Measurements from ENCODE around the gene LRRC18. TPM values are rescaled to one million over a fixed set of nuclear protein-coding genes. Genes with fewer than 3 reads are reported as not detected.

The LRRC18 gene
- total RNA-seq, 1 experiment from 2014 or later, result not detected

GRCh38 chr10:48937796-48938195 is 1.8 kb downstream of the LRRC18 start:
- Mint-ChIP-seq H3K4me3 (no peak overlapping the region), H3K4me1 (peaks cover 4 to 13% of the 10 kb centered on the region in 2 experiments; a peak in 3 of 4 replicates), H3K27ac (no peak overlapping the region), H3K27me3 (ENCODE audit: low read depth) (peaks cover 3% of the 10 kb centered on the region), H3K36me3 (ENCODE audit: insufficient read depth in 1 of 3, low read depth in 3 of 3) (no peaks in the 10 kb centered on the region), H3K9me3 (no peaks in the 10 kb centered on the region)
- no peak overlapping the region for H2BK15ac ChIP-seq (ENCODE audit: low read depth, low read length)
- no peak overlapping the region for H3K4me2 ChIP-seq (ENCODE audit: insufficient read depth, insufficient read length, low read length)
- H4K91ac ChIP-seq (ENCODE audit: insufficient read length, low read depth, low read length), result no peak overlapping the region
- H3K4ac ChIP-seq (ENCODE audit: low read depth, low read length), result no peak overlapping the region
- H3K27ac ChIP-seq (ENCODE audit: insufficient read length, low read depth, low read length), result no peak overlapping the region
- H2AK5ac ChIP-seq (ENCODE audit: insufficient read length, low read length), result no peak overlapping the region
- H2BK12ac ChIP-seq (ENCODE audit: insufficient read length, low read depth, low read length), result no peak overlapping the region
- no peak for TF ChIP-seq CTCF (conservative IDR thresholded peaks at IDR 0.05)
- H3T11ph ChIP-seq (ENCODE audit: low read length), result no peak overlapping the region
- H3K14ac ChIP-seq (ENCODE audit: insufficient read depth, low read length), result no peak overlapping the region
- H3K56ac ChIP-seq (ENCODE audit: insufficient read length, low read depth, low read length), result no peak overlapping the region
- H3K79me1 ChIP-seq (ENCODE audit: insufficient read depth, low read depth, low read length, poor library complexity, severe bottlenecking), result no peaks in the 10 kb centered on the region
- no peak overlapping the region for H2AFZ ChIP-seq (ENCODE audit: low read length)
- no peaks in the 10 kb centered on the region for H3K79me2 ChIP-seq (ENCODE audit: insufficient read depth, low read length)
- H2BK120ac ChIP-seq (ENCODE audit: low read depth, low read length, poor library complexity, severe bottlenecking), result no peak overlapping the region
- no peak overlapping the region for H4K5ac ChIP-seq (ENCODE audit: insufficient read length, low read depth, low read length)
- H2BK20ac ChIP-seq (ENCODE audit: low read depth, low read length, poor library complexity, severe bottlenecking), result no peak overlapping the region
- H3K27me3 ChIP-seq (ENCODE audit: insufficient read depth, low read length), result no peaks in the 10 kb centered on the region
- H3K18ac ChIP-seq (ENCODE audit: insufficient read length, low read depth, low read length), result no peak overlapping the region
- DNase-seq, result no peak
- H4K20me1 ChIP-seq (ENCODE audit: control insufficient read depth, insufficient read depth, insufficient read length), result no peaks in the 10 kb centered on the region
- H3K9me3 ChIP-seq (ENCODE audit: control insufficient read depth, low read depth, low read length), result no peaks in the 10 kb centered on the region
- no peak overlapping the region for H4K8ac ChIP-seq (replicated peaks; ENCODE audit: insufficient read length, low read depth, low read length)
- no peak overlapping the region for H3K9ac ChIP-seq (ENCODE audit: extremely low read depth, insufficient read length, low read length)
- WGBS (ENCODE audit: extremely low coverage, insufficient read length, low lambda C conversion rate), result no CpG with 5 or more reads among the region's 3 CpGs
- no peaks in the 10 kb centered on the region for H3K23me2 ChIP-seq (ENCODE audit: insufficient read length, low read depth, low read length, poor library complexity, severe bottlenecking)
- H3K23ac ChIP-seq (ENCODE audit: insufficient read length, low read depth, low read length), result no peak overlapping the region
- H3K4me1 ChIP-seq (ENCODE audit: insufficient read depth, low read length), result no peaks in the 10 kb centered on the region
- H2BK5ac ChIP-seq (ENCODE audit: insufficient read length, low read length), result no peak overlapping the region

Data from H9 (cell line).